Cardiac fibroblast (primary cell): Measurements from ENCODE around the gene HNRNPL.

ENCODE experiments used
- DNase-seq, 2 donors: peaks; one replicate each; pipeline versions ENCODE4 v3.0.0 to v3.0.0-alpha.2; 2010; ENCODE audit warnings: low read depth in 2 of 2
- H3K4me3 ChIP-seq, 2 donors: replicated peaks in 1 of 2; 1 replicate in 1 of 2; 2 replicates in 1 of 2; pipeline ENCODE4 v1.5.1; 2011; ENCODE audit warnings: low read depth in 2 of 2, low read length in 2 of 2, mild to moderate bottlenecking in 2 of 2, moderate library complexity in 1 of 2
- TF ChIP-seq, protein P1 (sequence below): IDR thresholded peaks from one replicate; pipeline ENCODE4 v1.5.1; 2011; ENCODE audit warnings: low read depth, mild to moderate bottlenecking, low read length, inconsistent platforms

HNRNPL gene

DNA sequence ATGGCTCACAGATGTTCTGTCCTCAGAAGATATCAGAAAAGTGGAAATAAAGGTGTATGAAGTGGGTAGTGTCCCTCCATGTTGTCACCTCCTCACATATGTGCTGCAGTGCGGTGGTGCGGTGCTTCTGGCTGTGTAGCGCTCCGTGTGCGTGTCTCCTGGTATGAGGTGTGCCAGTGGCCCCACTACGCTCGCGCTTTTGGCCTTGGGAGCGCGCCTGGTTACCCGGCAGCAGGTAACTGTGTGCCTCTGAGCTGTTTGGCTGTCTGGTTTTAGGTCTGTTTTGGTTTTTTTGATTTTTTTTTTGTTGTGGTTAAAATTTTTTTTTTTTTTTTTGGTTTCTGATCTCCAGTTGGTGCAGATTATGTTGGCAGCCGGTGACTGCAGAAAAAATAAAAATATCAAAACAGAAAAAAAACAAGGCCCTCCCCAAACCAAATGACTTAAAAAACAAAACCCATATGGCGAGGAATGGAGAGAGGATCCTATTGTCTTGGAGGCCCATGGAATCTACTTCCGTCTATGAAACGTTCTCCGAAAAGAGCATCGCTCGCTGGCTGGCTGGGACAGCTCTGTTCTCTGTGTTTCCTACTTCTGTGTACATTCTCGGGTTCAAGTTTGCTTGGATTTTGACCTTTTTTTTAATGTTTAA is 7.9 kb downstream of the HNRNPL start:
- H3K4me3 ChIP-seq: no peak overlapping the region
- TF ChIP-seq, protein P1, sequence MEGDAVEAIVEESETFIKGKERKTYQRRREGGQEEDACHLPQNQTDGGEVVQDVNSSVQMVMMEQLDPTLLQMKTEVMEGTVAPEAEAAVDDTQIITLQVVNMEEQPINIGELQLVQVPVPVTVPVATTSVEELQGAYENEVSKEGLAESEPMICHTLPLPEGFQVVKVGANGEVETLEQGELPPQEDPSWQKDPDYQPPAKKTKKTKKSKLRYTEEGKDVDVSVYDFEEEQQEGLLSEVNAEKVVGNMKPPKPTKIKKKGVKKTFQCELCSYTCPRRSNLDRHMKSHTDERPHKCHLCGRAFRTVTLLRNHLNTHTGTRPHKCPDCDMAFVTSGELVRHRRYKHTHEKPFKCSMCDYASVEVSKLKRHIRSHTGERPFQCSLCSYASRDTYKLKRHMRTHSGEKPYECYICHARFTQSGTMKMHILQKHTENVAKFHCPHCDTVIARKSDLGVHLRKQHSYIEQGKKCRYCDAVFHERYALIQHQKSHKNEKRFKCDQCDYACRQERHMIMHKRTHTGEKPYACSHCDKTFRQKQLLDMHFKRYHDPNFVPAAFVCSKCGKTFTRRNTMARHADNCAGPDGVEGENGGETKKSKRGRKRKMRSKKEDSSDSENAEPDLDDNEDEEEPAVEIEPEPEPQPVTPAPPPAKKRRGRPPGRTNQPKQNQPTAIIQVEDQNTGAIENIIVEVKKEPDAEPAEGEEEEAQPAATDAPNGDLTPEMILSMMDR: no peak
- no peak for DNase-seq

DNA sequence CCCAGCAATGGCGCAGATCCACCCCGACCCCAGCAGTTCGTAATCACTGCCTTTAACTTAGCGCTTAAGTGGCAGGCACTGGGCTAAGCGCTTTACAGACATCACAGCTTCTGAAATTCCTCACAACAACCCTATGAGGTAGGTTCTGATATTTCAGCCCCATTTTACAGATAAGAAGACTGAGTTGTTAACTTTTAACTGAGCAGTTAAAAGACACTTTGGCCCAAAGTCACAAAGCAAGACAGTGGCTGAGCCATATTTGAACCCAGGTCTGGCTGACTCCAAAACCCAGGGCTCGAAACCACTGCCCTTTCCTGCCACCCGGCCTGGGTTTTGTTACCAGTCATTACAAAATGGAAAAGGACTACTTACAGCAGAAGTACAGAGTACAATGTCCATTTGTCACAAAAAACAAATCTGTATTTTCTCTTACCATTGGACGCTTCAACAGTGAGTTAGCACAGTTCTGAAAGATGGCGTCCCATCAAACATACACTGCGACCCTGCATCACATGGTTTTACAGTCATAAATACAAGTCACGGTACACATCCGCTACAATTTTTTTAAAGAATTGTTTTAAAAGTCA is 8.5 kb downstream of the HNRNPL start:
- DNase-seq: no peak
- no peak overlapping the region for H3K4me3 ChIP-seq
- TF ChIP-seq, protein P1: no peak

DNA sequence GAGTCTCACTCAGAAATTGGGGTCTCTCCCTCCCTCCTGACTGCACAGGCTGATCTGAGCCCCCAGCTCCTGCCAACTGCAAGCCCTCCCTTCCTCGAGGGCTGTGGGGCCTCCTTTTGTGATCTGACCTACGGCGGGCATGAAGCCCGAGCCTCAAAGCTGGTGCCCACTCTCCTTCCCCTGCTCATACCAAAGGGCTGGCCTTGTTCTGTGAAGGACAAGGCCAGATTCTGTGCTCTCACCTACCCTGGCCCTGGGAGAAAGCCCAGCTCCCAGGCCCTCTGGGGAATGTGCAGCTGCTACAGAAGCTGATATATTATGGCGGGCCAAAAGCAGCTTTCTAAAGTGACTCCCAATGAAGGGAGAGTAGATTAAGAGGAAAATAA is 9.2 kb downstream of the HNRNPL start:
- no peak overlapping the region for H3K4me3 ChIP-seq
- no peak for DNase-seq

DNA sequence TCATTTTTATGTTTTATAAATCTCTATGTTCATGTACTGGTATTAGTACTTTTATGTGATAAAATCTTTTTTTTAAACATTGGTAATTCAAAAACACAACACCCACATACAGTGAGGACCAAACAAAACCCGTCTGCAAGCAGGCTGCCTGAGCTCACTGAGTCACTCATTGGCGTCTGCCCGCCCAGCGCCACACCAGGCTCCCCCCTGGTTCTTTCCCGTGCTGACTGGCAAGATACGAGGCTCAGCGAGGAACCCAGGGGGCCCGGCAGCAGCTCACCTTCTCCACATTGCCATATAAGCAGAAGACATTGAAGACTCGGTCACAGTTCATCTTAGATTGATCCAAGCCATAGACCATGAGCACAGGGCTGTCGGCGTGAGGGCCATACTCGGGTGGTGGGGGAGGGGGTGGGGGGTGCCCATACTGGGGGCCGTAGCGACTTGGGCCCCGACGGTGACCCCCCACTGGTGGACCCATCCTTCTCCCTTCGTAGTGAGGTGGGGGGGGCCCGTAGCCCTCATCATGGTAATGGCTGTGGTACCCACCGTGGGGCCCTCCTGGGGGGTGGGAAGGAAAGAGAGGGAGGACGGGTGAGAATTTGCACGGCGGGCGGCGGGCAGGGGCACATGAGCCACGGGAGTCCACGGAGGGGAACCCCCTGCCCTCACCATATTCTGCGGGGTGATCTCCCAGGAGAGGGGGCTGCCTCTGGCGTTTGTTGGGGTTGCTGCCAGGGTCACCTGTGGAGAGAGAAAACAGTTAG is 9.8 kb downstream of the HNRNPL start:
- TF ChIP-seq, protein P1: no peak
- no peak for DNase-seq
- H3K4me3 ChIP-seq: no peak overlapping the region

More for the DNA sequence above, 9.2 kb downstream of the HNRNPL start:
- TF ChIP-seq, protein P1: no peak

DNA sequence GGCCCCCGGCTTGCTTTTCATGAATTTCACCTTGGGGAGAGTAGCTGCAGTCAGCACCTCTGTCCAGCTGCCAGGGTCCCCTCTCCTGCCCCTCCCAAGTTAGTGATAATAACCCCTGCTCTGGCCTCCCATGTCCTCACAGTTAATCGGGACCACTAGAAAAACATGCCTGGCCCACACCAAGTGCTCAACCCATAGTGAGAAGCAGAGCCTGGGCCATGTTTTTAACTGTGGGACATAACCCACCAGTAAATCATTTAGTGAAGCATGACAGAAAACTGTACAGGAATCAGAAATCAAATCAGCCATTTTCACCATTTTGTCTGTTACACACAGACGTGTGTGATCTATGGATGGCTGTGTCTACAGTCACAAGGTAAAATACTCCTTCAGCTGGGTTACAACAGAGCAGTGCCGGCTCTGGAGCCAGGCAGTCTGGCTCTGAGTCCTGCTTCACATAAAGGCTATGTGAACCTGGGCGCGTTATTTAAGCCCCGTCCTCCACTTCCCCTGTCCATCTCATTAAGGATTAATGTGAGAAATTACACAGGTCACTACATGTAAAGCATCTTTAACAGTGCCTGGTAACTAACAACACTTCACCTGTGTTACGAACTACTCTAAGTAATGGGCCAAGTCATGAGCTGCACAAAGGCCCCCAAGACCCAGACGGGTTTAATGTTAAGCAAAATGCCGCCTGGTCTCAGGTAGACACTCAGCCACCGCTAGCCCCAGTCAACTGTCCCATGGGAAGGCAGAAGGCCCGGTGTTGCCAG is 10.6 kb downstream of the HNRNPL start:
- DNase-seq: no peak
- no peak overlapping the region for H3K4me3 ChIP-seq
- TF ChIP-seq, protein P1: no peak

DNA sequence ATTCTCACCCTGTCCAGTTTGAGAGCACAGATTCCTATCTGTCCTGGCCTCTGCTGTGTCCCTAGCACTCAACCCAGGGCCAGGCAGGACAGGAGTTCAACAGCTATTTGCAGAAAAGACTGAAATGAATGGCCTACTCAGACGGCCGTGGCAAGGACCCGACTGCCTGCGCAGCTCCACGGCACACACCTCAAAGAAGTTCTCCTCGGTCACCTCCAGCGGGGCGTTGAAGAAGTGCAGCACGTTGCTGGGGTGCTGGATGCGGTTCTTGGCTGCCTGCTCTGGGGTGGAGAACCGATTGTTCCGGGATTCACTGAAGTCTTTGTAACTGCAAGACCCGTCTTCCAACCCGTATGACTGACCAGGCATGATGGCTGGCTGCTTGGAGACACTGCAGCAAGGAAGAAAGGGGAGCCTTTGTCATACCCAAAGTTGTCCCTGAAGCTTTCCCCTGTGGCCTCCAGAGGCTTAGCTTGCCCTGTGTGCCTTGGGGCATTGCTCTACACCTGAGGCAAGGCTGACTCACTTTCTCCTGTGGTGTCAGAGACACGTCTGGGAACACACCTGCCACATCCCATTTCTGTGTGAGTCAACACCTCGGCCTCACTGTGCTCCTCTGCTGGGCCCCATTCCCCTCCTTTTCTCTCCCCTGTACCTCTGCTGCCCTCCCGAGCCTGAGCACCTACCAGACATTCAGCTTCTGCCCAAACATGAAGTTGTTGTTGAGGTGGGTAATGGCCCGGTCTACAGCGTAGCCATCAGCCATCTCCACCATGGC is 11.4 kb downstream of the HNRNPL start:
- H3K4me3 ChIP-seq: no peak overlapping the region
- TF ChIP-seq, protein P1: no peak
- DNase-seq: no peak
